Endothelial cell of umbilical vein (primary cell): ENCODE data around the gene IL17RD.

ENCODE experiments used
- CTCF ChIP-seq, 2 donors: IDR thresholded peaks; 1 replicate in 1 of 2; 2 replicates in 1 of 2; pipeline ENCODE4 v1.5.1; 2011; ENCODE audit warnings: low read length in 2 of 2, mild to moderate bottlenecking in 2 of 2, moderate library complexity in 2 of 2, control low read depth in 1 of 2, inconsistent platforms in 1 of 2, low read depth in 1 of 2; ENCODE audit not compliant: insufficient read depth in 1 of 2; ENCODE audit errors: extremely low read depth in 1 of 2
- EZH2 ChIP-seq: IDR thresholded peaks from 2 replicates; pipeline ENCODE4 v1.6.1; 2012; ENCODE audit warnings: borderline replicate concordance, low read depth, mild to moderate bottlenecking, moderate library complexity, low read length, inconsistent platforms; ENCODE audit not compliant: severe bottlenecking
- MAX ChIP-seq: IDR thresholded peaks from 2 replicates; pipeline ENCODE4 v1.6.1; 2011; ENCODE audit not compliant: insufficient read depth, insufficient read length

GRCh38 chr3:57144952-57145351 is 20.2 kb downstream of the IL17RD start:
- no peak for TF ChIP-seq EZH2
- no peak for TF ChIP-seq CTCF (IDR thresholded peaks at IDR 0.05; ENCODE audit: extremely low read depth in 1 of 2, insufficient read depth in 1 of 2, low read depth in 1 of 2, low read length in 2 of 2)
- no peak for TF ChIP-seq MAX
